SK-N-MC (cell line): ENCODE data around the gene PCCA.

Source experiments
- EZH2 ChIP-seq: fragments of 200-600 bp; sonication (generic); IDR thresholded peaks from one replicate; pipeline ENCODE4 v1.6.1; 2017; ENCODE audit warnings: antibody characterized with exemption
- FOXP2 ChIP-seq: optimal IDR thresholded peaks from 2 replicates; pipeline ENCODE3; 2011; ENCODE audit warnings: mild to moderate bottlenecking, moderate library complexity; ENCODE audit not compliant: insufficient read depth; ENCODE audit errors: extremely low read length, control extremely low read depth
- POLR2AphosphoS5 ChIP-seq: IDR thresholded peaks from 2 replicates; pipeline ENCODE4 v1.6.1; 2012; ENCODE audit warnings: mild to moderate bottlenecking, low read depth, low read length, borderline replicate concordance

DNA sequence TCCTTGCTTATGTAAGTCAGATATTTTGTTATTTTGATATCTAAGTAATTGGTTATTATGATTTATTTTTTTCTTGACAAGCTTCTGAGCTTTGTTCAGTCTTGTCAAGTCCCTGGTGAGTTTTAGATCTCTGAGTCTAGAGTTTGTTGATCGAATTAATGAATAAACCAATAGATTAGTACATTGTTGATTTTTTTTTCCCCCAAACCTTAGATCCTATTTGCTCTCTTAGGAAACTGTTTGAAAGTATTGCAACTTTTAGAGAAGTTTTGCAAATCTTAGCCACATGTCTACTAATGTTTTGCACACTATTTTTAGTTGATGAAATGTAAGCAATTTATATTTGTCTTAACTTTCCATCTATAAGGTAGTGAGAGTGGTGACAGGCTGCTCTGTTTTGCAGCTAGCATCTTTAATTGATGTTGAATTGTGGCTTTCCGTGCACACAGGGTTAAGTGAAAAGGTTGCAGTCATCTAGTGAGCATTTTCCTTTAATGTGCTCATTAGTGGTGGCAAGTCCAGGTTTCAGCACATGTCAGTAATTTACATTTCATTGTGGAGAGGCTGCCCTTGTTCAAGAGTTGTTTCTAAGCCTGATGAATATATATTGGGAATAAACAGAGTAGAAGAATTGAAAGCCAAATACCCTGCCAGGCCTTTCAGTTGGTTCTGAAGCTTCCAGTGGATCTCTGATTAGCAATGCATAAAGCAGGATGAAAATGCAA, 86.3 kb downstream of the PCCA start:
- no peak for TF ChIP-seq POLR2AphosphoS5
- TF ChIP-seq FOXP2: no peak
- TF ChIP-seq EZH2: no peak
